ENCODE data around the gene SLC4A3. TPM values are rescaled to one million over a fixed set of nuclear protein-coding genes. Genes with fewer than 3 reads are reported as not detected.

SLC4A3 gene
- total RNA-seq, 2 experiments from 2014 or later: 0.16 to 0.20 TPM

DNA sequence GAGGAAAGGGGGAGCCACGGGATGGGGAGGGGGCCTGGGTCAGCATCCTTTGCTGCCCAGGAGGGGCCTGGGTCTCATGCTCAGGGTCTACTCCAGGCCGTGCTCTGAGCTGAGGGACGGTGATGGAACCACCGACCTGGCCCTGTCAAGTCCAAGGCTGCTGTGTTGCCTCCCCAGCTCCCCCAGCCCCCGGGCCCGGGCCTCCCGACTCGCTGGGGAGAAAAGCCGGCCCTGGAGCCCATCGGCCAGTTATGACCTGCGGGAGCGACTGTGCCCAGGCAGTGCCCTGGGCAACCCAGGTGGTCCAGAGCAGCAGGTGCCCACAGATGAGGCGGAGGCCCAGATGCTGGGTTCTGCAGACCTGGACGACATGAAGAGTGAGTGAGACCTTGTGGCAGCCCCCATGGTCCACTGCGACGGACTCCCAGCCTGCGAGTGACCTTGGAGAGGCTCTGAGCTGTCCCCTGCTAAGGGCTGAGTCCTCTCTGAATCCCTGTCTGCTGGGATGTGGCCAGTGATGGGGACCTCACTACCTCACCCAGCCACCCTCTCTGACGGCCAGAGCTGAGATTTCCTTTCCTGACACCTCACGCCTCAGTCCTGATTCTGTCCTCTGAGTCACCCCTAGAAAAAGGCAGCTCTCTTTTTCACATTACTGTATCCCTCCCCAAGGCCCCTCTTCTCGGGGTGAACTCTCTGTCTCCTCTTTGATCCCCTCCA lies 2.7 kb downstream of the SLC4A3 start:
- Histone ChIP-seq H3K27ac (ENCODE audit: low read depth in 1 of 2, low read length in 2 of 2) (no peak overlapping the region), H3K4me3 (ENCODE audit: low read length) (no peak overlapping the region), H3K36me3 (ENCODE audit: insufficient read depth, low read length) (no peaks in the 10 kb centered on the region), H3K27me3 (ENCODE audit: control insufficient read depth in 1 of 2, insufficient read depth in 2 of 2, low read length in 2 of 2) (peaks cover 19 to 29% of the 10 kb centered on the region in 2 experiments), H3K9me3 (ENCODE audit: control insufficient read depth in 1 of 2, insufficient read depth in 1 of 2, low read length in 2 of 2) (peaks cover 0 to 18% of the 10 kb centered on the region in 2 experiments), H3K4me1 (ENCODE audit: insufficient read depth, low read length) (peaks cover 9% of the 10 kb centered on the region)
- intact Hi-C loops (cut with DNase I, micrococcal nuclease): no loop called here
- ChIA-PET CTCF (no interaction called here), POLR2A (no interaction called here)
- Mint-ChIP-seq H3K36me3 (ENCODE audit: low read depth) (no peaks in the 10 kb centered on the region), H3K9me3 (no peaks in the 10 kb centered on the region), H3K27me3 (peaks cover 43% of the 10 kb centered on the region), H3K27ac (no peak overlapping the region), H3K4me3 (no peak overlapping the region), H3K4me1 (ENCODE audit: low read depth) (peaks cover 5% of the 10 kb centered on the region)
- DNase-seq (peak in 2 of 14 experiments; percentile 7 to 29), ATAC-seq (ENCODE audit: poor library complexity) (no peak)
- TF ChIP-seq, protein P1, sequence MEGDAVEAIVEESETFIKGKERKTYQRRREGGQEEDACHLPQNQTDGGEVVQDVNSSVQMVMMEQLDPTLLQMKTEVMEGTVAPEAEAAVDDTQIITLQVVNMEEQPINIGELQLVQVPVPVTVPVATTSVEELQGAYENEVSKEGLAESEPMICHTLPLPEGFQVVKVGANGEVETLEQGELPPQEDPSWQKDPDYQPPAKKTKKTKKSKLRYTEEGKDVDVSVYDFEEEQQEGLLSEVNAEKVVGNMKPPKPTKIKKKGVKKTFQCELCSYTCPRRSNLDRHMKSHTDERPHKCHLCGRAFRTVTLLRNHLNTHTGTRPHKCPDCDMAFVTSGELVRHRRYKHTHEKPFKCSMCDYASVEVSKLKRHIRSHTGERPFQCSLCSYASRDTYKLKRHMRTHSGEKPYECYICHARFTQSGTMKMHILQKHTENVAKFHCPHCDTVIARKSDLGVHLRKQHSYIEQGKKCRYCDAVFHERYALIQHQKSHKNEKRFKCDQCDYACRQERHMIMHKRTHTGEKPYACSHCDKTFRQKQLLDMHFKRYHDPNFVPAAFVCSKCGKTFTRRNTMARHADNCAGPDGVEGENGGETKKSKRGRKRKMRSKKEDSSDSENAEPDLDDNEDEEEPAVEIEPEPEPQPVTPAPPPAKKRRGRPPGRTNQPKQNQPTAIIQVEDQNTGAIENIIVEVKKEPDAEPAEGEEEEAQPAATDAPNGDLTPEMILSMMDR (IDR thresholded peaks at IDR 0.05): no peak

- TF ChIP-seq, protein P1 (IDR thresholded peaks at IDR 0.05): no peak
- H3K4me3 Mint-ChIP-seq: no peak overlapping the region
- H3K4me1 Mint-ChIP-seq (ENCODE audit: low read depth): peaks cover 5% of the 10 kb centered on the region
- H3K9me3 Mint-ChIP-seq: no peaks in the 10 kb centered on the region
- DNase-seq (peak in 1 of 14 experiments; percentile 10), ATAC-seq (ENCODE audit: poor library complexity) (no peak)
- ChIA-PET POLR2A (no interaction called here), CTCF (no interaction called here)
- H3K4me1 ChIP-seq (ENCODE audit: insufficient read depth, low read length): peaks cover 9% of the 10 kb centered on the region
- H3K36me3 Mint-ChIP-seq (ENCODE audit: low read depth): no peaks in the 10 kb centered on the region
- no peak overlapping the region for H3K4me3 ChIP-seq (ENCODE audit: low read length)
- intact Hi-C loops (cut with DNase I, micrococcal nuclease): no loop called here
- H3K36me3 ChIP-seq (ENCODE audit: insufficient read depth, low read length): no peaks in the 10 kb centered on the region
- H3K9me3 ChIP-seq (ENCODE audit: control insufficient read depth in 1 of 2, insufficient read depth in 1 of 2, low read length in 2 of 2): peaks cover 0 to 18% of the 10 kb centered on the region in 2 experiments
- peaks cover 42% of the 10 kb centered on the region for H3K27me3 Mint-ChIP-seq
- no peak overlapping the region for H3K27ac Mint-ChIP-seq
- H3K27ac ChIP-seq (ENCODE audit: low read depth in 1 of 2, low read length in 2 of 2): no peak overlapping the region
- peaks cover 22 to 29% of the 10 kb centered on the region in 2 experiments for H3K27me3 ChIP-seq (ENCODE audit: control insufficient read depth in 1 of 2, insufficient read depth in 2 of 2, low read length in 2 of 2)
These were observed 3.5 kb downstream of the SLC4A3 start for GRCh38 chr2:219630770-219631405.

- no peak for DNase-seq
- no peak overlapping the region for H3K4me3 ChIP-seq (ENCODE audit: low read length)
- Mint-ChIP-seq H3K4me3 (no peak overlapping the region), H3K27ac (no peak overlapping the region), H3K4me1 (ENCODE audit: low read depth) (peaks cover 5% of the 10 kb centered on the region), H3K36me3 (ENCODE audit: low read depth) (no peaks in the 10 kb centered on the region), H3K27me3 (peaks cover 38% of the 10 kb centered on the region), H3K9me3 (no peaks in the 10 kb centered on the region)
- peaks cover 22 to 28% of the 10 kb centered on the region in 2 experiments for H3K27me3 ChIP-seq (ENCODE audit: control insufficient read depth in 1 of 2, insufficient read depth in 2 of 2, low read length in 2 of 2)
- POLR2A ChIA-PET: no interaction called here
- H3K9me3 ChIP-seq (ENCODE audit: control insufficient read depth in 1 of 2, insufficient read depth in 1 of 2, low read length in 2 of 2): peaks cover 0 to 18% of the 10 kb centered on the region in 2 experiments
- CTCF ChIA-PET: no interaction called here
- intact Hi-C loops (cut with DNase I, micrococcal nuclease): no loop called here
- no peaks in the 10 kb centered on the region for H3K36me3 ChIP-seq (ENCODE audit: insufficient read depth, low read length)
- peaks cover 9% of the 10 kb centered on the region for H3K4me1 ChIP-seq (ENCODE audit: insufficient read depth, low read length)
- TF ChIP-seq, protein P1 (IDR thresholded peaks at IDR 0.05): no peak
- no peak for ATAC-seq (ENCODE audit: poor library complexity)
- no peak overlapping the region for H3K27ac ChIP-seq (ENCODE audit: low read depth in 1 of 2, low read length in 2 of 2)
These were observed 4.0 kb downstream of the SLC4A3 start for GRCh38 chr2:219631406-219631891.

All from CD4-positive, alpha-beta T cell (primary cell).